ENCODE measurements around the gene C16orf96.
A peak's percentile ranks its signal among the peaks of the same experiment; 100 is the strongest.

The C16orf96 gene

DNA sequence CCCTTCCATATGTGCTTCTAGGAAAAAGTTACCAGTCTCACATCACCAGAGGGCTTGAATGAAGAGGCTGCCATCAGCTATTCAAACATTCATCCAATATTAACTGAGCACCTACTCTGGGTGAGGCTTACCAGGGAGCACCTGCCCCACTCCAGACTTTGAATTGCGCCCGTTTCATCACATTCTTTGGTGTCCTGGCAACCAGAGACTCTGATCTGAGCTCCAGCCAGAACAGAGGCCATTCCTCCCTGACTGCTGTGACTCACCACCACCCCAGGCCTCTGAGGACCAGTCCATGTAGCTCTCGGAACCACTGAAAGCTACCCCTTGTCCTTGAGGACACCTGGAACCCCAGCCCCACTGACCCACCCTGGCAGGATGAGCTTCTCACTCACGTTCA, at the start of gene C16orf96:
Gene C16orf96 (plus strand): TSS at position 229 of the 400 bp plus-strand sequence. CDS start 150 bp downstream, at position 379.
- no peak for DNase-seq

GRCh38 chr16:4506450-4506849, 49.7 kb upstream of the C16orf96 start:
- DNase-seq, result peak; percentile 73 to 81

DNA sequence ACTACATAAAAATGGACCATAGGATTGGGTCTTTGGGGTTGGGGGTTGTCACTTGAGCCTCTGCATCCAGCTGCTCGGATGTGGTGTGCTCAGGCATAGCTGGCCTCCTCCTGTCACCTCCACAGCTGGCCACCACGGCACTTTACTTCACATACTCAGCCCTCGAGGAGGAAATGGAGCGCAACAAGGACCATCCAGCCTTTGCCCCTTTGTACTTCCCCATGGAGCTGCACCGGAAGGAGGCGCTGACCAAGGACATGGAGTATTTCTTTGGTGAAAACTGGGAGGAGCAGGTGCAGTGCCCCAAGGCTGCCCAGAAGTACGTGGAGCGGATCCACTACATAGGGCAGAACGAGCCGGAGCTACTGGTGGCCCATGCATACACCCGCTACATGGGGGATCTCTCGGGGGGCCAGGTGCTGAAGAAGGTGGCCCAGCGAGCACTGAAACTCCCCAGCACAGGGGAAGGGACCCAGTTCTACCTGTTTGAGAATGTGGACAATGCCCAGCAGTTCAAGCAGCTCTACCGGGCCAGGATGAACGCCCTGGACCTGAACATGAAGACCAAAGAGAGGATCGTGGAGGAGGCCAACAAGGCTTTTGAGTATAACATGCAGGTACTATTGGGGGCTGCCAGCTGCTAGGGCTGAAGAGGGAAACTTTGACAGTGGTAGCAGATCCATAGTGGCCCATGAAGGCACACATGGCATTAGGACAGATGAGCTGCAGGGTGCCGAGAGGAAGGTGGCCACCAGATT, 48.4 kb upstream of the C16orf96 start:
- DNase-seq, result no peak

- DNase-seq, result no peak
Observed at GRCh38 chr16:4508806-4509205, 47.3 kb upstream of the C16orf96 start.

GRCh38 chr16:4509420-4509819, 46.7 kb upstream of the C16orf96 start:
- DNase-seq, result no peak

DNA sequence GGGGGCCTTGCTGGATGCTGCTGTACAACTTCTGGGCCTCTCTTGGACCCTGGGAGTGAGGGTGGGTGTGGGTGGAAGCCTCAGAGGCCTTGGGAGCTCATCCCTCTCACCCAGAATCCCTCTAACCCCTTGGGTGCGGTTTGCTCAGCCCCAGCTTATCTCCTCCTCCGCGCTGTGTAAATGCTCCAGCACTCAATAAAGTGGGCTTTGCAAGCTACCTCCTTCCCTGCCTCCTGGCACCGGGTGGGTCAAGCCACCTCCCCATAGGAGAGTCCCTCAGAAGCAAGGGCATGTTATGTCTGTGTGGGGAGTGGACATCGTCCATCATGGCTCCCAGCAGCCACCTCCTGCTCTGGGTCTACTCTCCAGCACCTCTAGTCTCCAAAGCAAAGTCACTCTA, 46.0 kb upstream of the C16orf96 start:
- no peak for DNase-seq

DNA sequence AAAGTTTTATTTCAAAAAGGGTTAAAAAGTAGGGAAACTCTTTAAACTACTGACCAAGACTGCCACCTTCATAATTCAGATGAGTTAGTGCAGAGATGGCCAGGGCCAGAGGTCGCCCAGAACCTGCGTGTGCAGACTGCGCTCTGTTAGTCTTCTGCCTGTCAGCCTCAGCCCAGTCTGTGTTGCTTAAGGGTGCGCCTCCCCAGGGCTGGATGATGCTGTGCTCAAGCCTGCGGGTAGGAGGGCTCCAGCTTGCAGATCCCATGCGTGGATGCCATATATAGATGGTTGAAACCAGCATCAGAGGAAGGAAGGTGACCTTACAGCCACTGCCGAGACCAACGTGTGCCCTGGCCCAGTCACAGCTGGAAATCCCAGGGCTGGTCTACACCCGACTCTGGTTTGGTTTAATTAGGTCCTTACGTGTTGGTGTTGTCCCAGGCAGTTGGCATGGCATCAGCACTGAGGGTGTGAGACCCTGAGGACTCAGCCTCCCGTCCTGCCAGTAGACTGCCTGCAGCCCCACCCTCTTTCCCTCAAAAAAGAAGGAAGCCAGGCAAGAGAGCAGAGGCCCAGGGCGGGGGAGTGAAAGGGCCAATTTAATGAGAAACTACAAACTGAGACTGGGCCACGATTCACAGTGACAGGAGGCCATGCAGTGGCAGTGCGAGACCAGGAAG, 45.3 kb upstream of the C16orf96 start:
- DNase-seq, result no peak

- no peak for DNase-seq
Observed at GRCh38 chr16:4511441-4512082, 44.6 kb upstream of the C16orf96 start.

GRCh38 chr16:4512473-4512872, 43.7 kb upstream of the C16orf96 start:
- DNase-seq, result no peak

GRCh38 chr16:4513086-4513860, 42.9 kb upstream of the C16orf96 start:
- DNase-seq, result no peak

GRCh38 chr16:4513881-4514280, 42.3 kb upstream of the C16orf96 start:
- DNase-seq, result no peak

DNA sequence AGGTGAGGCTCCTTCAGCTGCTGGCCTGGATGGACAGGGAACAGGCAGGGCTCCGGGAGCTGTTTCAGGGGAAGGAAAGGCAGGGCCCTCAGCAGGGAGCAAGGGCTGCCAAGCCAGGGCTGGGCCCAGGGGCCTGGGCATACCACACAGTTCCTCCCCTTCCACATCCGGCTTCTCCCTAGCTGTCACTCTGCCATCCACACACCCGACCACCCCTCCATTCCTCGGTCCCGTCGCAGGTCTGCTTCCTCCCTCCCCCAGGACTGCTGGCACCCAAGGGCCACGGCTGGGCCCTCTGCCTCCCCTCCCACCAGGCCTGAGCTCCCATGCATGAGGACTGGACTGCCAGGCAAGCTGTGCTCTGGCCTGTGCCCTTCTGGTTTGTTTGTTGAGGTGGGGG, 41.5 kb upstream of the C16orf96 start:
- no peak for DNase-seq

DNA sequence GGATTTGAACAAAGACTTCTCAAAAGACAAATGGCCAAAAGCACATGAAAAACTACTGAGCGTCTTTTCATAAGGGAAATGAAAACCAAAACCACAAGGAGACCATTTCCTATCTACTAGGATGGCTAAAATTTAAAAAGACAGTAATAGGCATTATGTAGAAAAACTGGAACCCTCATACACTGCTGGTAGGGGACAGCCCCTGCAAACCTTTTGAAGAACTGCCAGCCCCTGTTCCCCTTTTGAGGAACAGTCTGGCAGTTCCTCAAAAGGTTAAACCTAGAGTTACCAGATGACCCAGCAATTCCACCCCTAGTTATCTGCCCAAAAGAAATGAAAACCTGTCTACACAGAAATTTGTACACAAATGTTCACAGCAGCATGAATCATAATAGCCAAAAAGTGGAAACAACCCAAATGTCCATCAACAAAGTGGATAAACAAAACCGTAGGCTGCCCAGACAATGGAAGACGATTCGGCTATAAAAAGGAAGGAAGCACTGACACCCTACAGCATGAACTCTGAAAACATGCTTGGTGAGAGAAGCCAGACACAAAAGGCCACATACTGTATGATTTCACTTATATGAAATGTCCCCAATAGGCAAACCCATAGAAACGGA, 40.4 kb upstream of the C16orf96 start:
- peak; percentile 46 to 50 for DNase-seq

GRCh38 chr16:4517812-4518680, 38.1 kb upstream of the C16orf96 start:
- DNase-seq, result no peak

DNA sequence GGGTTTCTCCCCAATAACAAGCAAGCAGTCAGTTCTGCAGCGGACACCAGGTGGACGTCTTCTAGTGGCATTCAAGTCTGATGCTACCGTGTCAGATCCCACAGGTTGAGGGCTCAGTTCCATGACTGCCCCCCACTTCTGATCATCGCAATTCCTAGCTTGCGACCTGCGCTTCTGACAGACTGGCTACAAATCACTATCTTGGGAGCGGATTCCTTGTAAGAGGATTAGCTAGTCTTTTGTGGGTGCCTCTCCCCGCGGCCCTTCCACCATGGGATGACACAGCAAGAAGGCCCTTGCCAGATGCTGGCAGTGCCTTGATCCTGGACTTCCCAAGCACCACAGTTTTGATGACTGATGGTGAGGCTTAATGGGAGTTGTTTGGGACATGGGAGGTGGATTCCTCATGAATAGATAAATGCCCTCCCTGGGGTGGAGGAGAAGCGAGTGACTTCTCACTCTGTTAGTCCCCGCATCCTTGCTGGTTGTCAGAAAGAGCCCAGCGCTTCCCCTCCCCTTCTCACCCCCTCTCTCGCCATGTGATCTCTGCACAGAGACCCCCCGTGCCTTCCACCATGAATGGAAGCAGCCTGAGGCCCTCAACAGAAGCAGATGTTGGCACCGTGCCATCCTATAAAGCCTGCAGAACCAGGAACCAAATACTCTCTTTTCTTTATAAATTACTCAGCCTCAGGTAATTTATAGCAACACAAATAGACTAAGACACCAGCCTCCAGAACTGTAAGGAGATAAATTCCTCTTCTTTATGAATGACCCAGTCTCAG, 36.7 kb upstream of the C16orf96 start:
- DNase-seq, result no peak

- no peak for DNase-seq
Observed at GRCh38 chr16:4520913-4521312, 35.2 kb upstream of the C16orf96 start.

- no peak for DNase-seq
Observed at GRCh38 chr16:4522051-4522581, 34.0 kb upstream of the C16orf96 start.

- no peak for DNase-seq
Observed at GRCh38 chr16:4523686-4524085, 32.5 kb upstream of the C16orf96 start.

DNA sequence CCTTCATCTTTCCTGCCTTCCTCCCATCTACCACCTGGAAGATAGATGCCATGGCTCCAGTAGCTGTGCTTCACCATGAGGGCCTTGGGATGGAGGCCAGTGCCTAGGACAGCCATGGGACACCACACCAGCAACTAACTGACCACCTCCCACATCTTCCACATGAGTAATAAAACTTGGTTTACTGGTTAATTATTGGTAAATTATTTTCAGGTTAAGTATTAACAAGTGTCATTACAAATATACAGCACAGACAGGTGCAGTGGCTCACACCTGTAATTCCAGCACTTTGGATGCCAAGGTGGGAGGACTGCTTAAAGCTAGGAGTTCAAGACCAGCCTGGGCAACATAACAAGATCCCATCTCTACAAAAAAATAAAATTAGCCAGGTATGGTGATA, 31.6 kb upstream of the C16orf96 start:
- DNase-seq, result no peak

DNA sequence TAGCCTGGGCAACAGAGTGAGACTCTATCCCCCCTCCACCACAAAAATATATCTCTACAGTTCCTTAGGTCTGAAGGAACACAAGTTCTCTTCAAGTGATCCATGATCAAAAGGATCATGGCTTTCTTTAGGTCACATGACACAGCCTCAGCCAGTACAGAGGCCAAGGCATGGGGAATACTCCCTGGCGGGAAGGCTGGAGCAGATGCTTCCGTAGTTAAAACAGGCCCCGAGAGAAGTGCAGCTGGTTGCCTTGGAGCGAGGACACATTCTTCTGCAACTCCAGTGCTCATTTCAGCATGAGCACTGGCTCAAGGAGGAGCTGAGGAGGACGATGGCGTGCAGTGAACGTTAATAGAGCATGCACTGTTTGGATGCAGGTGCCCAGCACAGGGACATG, 31.1 kb upstream of the C16orf96 start:
- DNase-seq, result no peak

Measured in CD4-positive, alpha-beta T cell treated with Interferon alpha-2 for 1 hour (primary cell).